IMR-90 (cell line): Measurements from ENCODE around the gene TULP3.

ENCODE experiments used
- CHD1 ChIP-seq: IDR thresholded peaks from 2 replicates; pipeline ENCODE4 v1.6.1; 2012; ENCODE audit warnings: low read depth, low read length, improper control_type of control experiment
- CTCF ChIP-seq: conservative IDR thresholded peaks from 2 replicates; pipeline ENCODE4 v1.5.1; 2012; ENCODE audit warnings: mild to moderate bottlenecking, low read depth, low read length, improper control_type of control experiment
- MAFK ChIP-seq: IDR thresholded peaks from 2 replicates; pipeline ENCODE4 v1.6.1; 2012; ENCODE audit warnings: low read depth, low read length, improper control_type of control experiment
- MAZ ChIP-seq: IDR thresholded peaks from 2 replicates; pipeline ENCODE4 v1.6.1; 2012; ENCODE audit warnings: low read depth, mild to moderate bottlenecking, low read length, improper control_type of control experiment, moderate library complexity, borderline replicate concordance
- MXI1 ChIP-seq: IDR thresholded peaks from 2 replicates; pipeline ENCODE4 v1.6.1; 2012; ENCODE audit warnings: low read depth, mild to moderate bottlenecking, low read length, moderate library complexity, borderline replicate concordance
- POLR2A ChIP-seq: IDR thresholded peaks from 2 replicates; pipeline ENCODE4 v1.6.1; 2012; ENCODE audit warnings: mild to moderate bottlenecking, low read depth, low read length
- RFX5 ChIP-seq: IDR thresholded peaks from 2 replicates; pipeline ENCODE4 v1.8.0; 2012; ENCODE audit warnings: low read depth, mild to moderate bottlenecking, low read length, moderate library complexity
- SMC3 ChIP-seq: fragments of 150-350 bp; IDR thresholded peaks from 2 replicates; pipeline ENCODE4 v1.6.1; 2016; ENCODE audit warnings: low read depth, mild to moderate bottlenecking, antibody characterized with exemption, low read length, moderate library complexity

GRCh38 chr12:2959192-2959504 lies 68.5 kb downstream of the TULP3 start, which contains the start of gene TEAD4:
- TF ChIP-seq CTCF (no peak), POLR2A (no peak), MAZ (peak; percentile 95), MXI1 (no peak), SMC3 (no peak), CHD1 (no peak), MAFK (no peak), RFX5 (no peak)
